GM15510 (cell line): ENCODE measurements around the gene PLEKHA6.

Experiments used
- POLR2A ChIP-seq: IDR thresholded peaks from 3 replicates; pipeline ENCODE4 v1.6.1; 2011; ENCODE audit warnings: borderline replicate concordance; ENCODE audit not compliant: insufficient read length; ENCODE audit errors: extremely low read depth

PLEKHA6 gene

GRCh38 chr1:204390751-204391466, 31.2 kb upstream of the PLEKHA6 start:
- no peak for TF ChIP-seq POLR2A

- TF ChIP-seq POLR2A, result no peak
These were observed 26.0 kb upstream of the PLEKHA6 start for GRCh38 chr1:204385727-204386126.

- no peak for TF ChIP-seq POLR2A
These were observed 25.1 kb upstream of the PLEKHA6 start for GRCh38 chr1:204384636-204385352.

- TF ChIP-seq POLR2A, result no peak
These were observed 23.6 kb upstream of the PLEKHA6 start for GRCh38 chr1:204383163-204383904.

GRCh38 chr1:204382714-204383083, 23.0 kb upstream of the PLEKHA6 start:
- TF ChIP-seq POLR2A, result no peak

- TF ChIP-seq POLR2A, result no peak
These were observed 20.6 kb upstream of the PLEKHA6 start for GRCh38 chr1:204380293-204380831.

- TF ChIP-seq POLR2A, result no peak
These were observed 18.3 kb upstream of the PLEKHA6 start for GRCh38 chr1:204377800-204378668.

GRCh38 chr1:204376919-204377799, 17.4 kb upstream of the PLEKHA6 start:
- TF ChIP-seq POLR2A, result no peak

GRCh38 chr1:204376465-204376864, 16.7 kb upstream of the PLEKHA6 start:
- no peak for TF ChIP-seq POLR2A

GRCh38 chr1:204373911-204374310, 14.2 kb upstream of the PLEKHA6 start:
- TF ChIP-seq POLR2A, result no peak

GRCh38 chr1:204370176-204370575, 10.4 kb upstream of the PLEKHA6 start:
- TF ChIP-seq POLR2A, result no peak

- TF ChIP-seq POLR2A, result no peak
These were observed 9.4 kb upstream of the PLEKHA6 start for GRCh38 chr1:204368996-204369726.

- no peak for TF ChIP-seq POLR2A
These were observed 8.2 kb upstream of the PLEKHA6 start for GRCh38 chr1:204367956-204368355.

GRCh38 chr1:204367193-204367858, 7.6 kb upstream of the PLEKHA6 start:
- TF ChIP-seq POLR2A, result no peak
